Sigmoid colon (tissue), 4 donors: Measurements from ENCODE around the gene MRPS33.
"Not testable (repeated sequence)": the region's sequence is repeated elsewhere in the genome, so short reads cannot be mapped to it uniquely, and the experiment has no call there.

Experiments used
- EP300 ChIP-seq, 4 donors: sonication (generic); formaldehyde crosslinking; IDR thresholded peaks; one replicate each; pipeline ENCODE4 v1.6.1; 2017; ENCODE audit warnings: antibody characterized with exemption in 4 of 4
- TF ChIP-seq, protein P1 (sequence below), 4 experiments: fragments of 450-650 bp in 3 of 4; fragments of 200-600 bp in 1 of 4; IDR thresholded peaks; one replicate each; pipeline ENCODE4 v1.5.1; 2016 to 2019; ENCODE audit warnings: antibody characterized with exemption in 4 of 4, mild to moderate bottlenecking in 3 of 4, moderate library complexity in 2 of 4

DNA sequence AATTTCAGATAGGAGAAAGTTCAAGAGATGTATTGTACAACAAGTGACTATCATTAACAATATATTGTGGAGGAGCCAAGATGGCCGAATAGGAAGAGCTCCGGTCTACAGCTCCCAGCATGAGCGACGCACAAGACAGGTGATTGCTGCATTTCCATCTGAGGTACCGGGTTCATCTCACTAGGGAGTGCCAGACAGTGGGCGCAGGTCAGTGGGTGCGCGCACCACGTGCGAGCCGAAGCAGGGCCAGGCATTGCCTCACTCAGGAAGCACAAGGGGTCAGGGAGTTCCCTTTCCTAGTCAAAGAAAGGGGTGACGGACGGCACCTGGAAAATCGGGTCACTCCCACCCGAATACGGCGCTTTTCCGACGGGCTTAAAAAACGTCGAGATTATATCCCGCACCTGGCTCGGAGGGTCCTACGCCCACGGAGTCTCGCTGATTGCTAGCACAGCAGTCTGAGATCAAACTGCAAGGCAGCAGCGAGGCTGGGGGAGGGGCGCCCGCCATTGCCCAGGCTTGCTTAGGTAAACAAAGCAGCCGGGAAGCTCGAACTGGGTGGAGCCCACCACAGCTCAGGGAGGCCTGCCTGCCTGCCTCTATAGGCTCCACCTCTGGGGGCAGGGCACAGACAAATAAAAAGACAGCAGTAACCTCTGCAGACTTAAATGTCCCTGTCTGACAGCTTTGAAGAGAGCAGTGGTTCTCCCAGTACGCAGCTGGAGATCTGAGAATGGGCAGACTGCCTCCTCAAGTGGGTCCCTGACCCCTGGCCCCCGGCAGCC lies 18.0 kb upstream of the MRPS33 start:
- TF ChIP-seq, protein P1, sequence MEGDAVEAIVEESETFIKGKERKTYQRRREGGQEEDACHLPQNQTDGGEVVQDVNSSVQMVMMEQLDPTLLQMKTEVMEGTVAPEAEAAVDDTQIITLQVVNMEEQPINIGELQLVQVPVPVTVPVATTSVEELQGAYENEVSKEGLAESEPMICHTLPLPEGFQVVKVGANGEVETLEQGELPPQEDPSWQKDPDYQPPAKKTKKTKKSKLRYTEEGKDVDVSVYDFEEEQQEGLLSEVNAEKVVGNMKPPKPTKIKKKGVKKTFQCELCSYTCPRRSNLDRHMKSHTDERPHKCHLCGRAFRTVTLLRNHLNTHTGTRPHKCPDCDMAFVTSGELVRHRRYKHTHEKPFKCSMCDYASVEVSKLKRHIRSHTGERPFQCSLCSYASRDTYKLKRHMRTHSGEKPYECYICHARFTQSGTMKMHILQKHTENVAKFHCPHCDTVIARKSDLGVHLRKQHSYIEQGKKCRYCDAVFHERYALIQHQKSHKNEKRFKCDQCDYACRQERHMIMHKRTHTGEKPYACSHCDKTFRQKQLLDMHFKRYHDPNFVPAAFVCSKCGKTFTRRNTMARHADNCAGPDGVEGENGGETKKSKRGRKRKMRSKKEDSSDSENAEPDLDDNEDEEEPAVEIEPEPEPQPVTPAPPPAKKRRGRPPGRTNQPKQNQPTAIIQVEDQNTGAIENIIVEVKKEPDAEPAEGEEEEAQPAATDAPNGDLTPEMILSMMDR (IDR thresholded peaks at IDR 0.05) = not testable (repeated sequence)
- not testable (repeated sequence) for TF ChIP-seq EP300 (IDR thresholded peaks at IDR 0.05)
